HG03457 (cell line): Measurements from ENCODE around the gene CAPN15.

Source experiments
- ATAC-seq: cut with Tn5 transposase; IDR thresholded peaks from one replicate; pipeline ENCODE4 v1.9.1; 2021; ENCODE audit warnings: moderate number of reproducible peaks; ENCODE audit not compliant: unreplicated experiment

Gene CAPN15

GRCh38 chr16:543301-544164, 16.0 kb downstream of the CAPN15 start:
- no peak for ATAC-seq

- ATAC-seq, result no peak
These were observed 17.0 kb downstream of the CAPN15 start for GRCh38 chr16:544517-544916.

- ATAC-seq, result no peak
These were observed 19.6 kb downstream of the CAPN15 start for GRCh38 chr16:546909-547770.

GRCh38 chr16:548586-548985, 21.1 kb downstream of the CAPN15 start:
- no peak for ATAC-seq

- ATAC-seq, result no peak
These were observed 22.2 kb downstream of the CAPN15 start for GRCh38 chr16:549544-550263.

- ATAC-seq, result no peak
These were observed 23.7 kb downstream of the CAPN15 start for GRCh38 chr16:551210-551609.

GRCh38 chr16:552171-552570, 24.7 kb downstream of the CAPN15 start:
- no peak for ATAC-seq

- ATAC-seq, result no peak
These were observed 26.2 kb downstream of the CAPN15 start for GRCh38 chr16:553601-554296.

GRCh38 chr16:554297-554621, 26.7 kb downstream of the CAPN15 start:
- ATAC-seq, result no peak

- ATAC-seq, result no peak
These were observed 27.3 kb downstream of the CAPN15 start for GRCh38 chr16:554640-555365.

GRCh38 chr16:555528-556473, 28.3 kb downstream of the CAPN15 start:
- no peak for ATAC-seq

- ATAC-seq, result no peak
These were observed 29.1 kb downstream of the CAPN15 start for GRCh38 chr16:556474-557173.

- ATAC-seq, result no peak
These were observed 30.2 kb downstream of the CAPN15 start for GRCh38 chr16:557463-558297.

- ATAC-seq, result no peak
These were observed 30.9 kb downstream of the CAPN15 start for GRCh38 chr16:558298-559020.

GRCh38 chr16:559021-559380, 31.5 kb downstream of the CAPN15 start:
- ATAC-seq, result no peak

GRCh38 chr16:559411-560203, 32.1 kb downstream of the CAPN15 start:
- ATAC-seq, result no peak
